Measurements from ENCODE around the gene RC3H1.
"Not testable (repeated sequence)": the region's sequence is repeated elsewhere in the genome, so short reads cannot be mapped to it uniquely, and the experiment has no call there.

RC3H1 gene

GRCh38 chr1:174022080-174022975, at the start of gene RC3H1:
Gene RC3H1 (minus strand): TSS chr1:174022357. CDS start chr1:173992985, 29,372 bp downstream.
- peak; percentile 66 for DNase-seq

GRCh38 chr1:174070614-174071013, 48.5 kb upstream of the RC3H1 start:
- DNase-seq = no peak

GRCh38 chr1:174068000-174068399, 45.8 kb upstream of the RC3H1 start:
- DNase-seq = no peak

- DNase-seq = no peak
Observed at GRCh38 chr1:174060090-174060489, 37.9 kb upstream of the RC3H1 start.

GRCh38 chr1:174058624-174059023, 36.5 kb upstream of the RC3H1 start:
- DNase-seq = no peak

- DNase-seq = not testable (repeated sequence)
Observed at GRCh38 chr1:174056609-174057008, 34.5 kb upstream of the RC3H1 start.

GRCh38 chr1:174055797-174056196, 33.6 kb upstream of the RC3H1 start:
- not testable (repeated sequence) for DNase-seq

- no peak for DNase-seq
Observed at GRCh38 chr1:174053826-174054225, 31.7 kb upstream of the RC3H1 start.

- no peak for DNase-seq
Observed at GRCh38 chr1:174052621-174053020, 30.5 kb upstream of the RC3H1 start.

GRCh38 chr1:174051956-174052355, 29.8 kb upstream of the RC3H1 start:
- no peak for DNase-seq

- DNase-seq = no peak
Observed at GRCh38 chr1:174049514-174049913, 27.4 kb upstream of the RC3H1 start.

GRCh38 chr1:174044418-174045222, 22.5 kb upstream of the RC3H1 start:
- no peak for DNase-seq

- not testable (repeated sequence) for DNase-seq
Observed at GRCh38 chr1:174042509-174042908, 20.4 kb upstream of the RC3H1 start.

- DNase-seq = no peak
Observed at GRCh38 chr1:174041369-174041768, 19.2 kb upstream of the RC3H1 start.

- DNase-seq = peak; percentile 79
Observed at GRCh38 chr1:174040387-174040786, 18.2 kb upstream of the RC3H1 start.

- DNase-seq = no peak
Observed at GRCh38 chr1:174039027-174039426, 16.9 kb upstream of the RC3H1 start.

- no peak for DNase-seq
Observed at GRCh38 chr1:174036798-174037197, 14.6 kb upstream of the RC3H1 start.

GRCh38 chr1:174036204-174036603, 14.0 kb upstream of the RC3H1 start:
- no peak for DNase-seq

- no peak for DNase-seq
Observed at GRCh38 chr1:174032671-174033222, 10.6 kb upstream of the RC3H1 start.

- DNase-seq = no peak
Observed at GRCh38 chr1:174031099-174031498, 8.9 kb upstream of the RC3H1 start.

GRCh38 chr1:174028495-174028894, 6.3 kb upstream of the RC3H1 start:
- DNase-seq = no peak

GRCh38 chr1:174023440-174023839, 1.3 kb upstream of the RC3H1 start:
- no peak for DNase-seq

- DNase-seq = no peak
Observed at GRCh38 chr1:174022976-174023277, 770 bp upstream of the RC3H1 start.

- DNase-seq = no peak
Observed at GRCh38 chr1:174021591-174022079, 522 bp downstream of the RC3H1 start.
